HG03064 (cell line): Measurements from ENCODE around the gene ATP7B.
"Not testable (repeated sequence)": the region's sequence is repeated elsewhere in the genome, so short reads cannot be mapped to it uniquely, and the experiment has no call there.

Experiments used
- ATAC-seq: cut with Tn5 transposase; IDR thresholded peaks from one replicate; pipeline ENCODE4 v1.9.1; 2021; ENCODE audit warnings: low read depth; ENCODE audit not compliant: unreplicated experiment

The ATP7B gene

DNA sequence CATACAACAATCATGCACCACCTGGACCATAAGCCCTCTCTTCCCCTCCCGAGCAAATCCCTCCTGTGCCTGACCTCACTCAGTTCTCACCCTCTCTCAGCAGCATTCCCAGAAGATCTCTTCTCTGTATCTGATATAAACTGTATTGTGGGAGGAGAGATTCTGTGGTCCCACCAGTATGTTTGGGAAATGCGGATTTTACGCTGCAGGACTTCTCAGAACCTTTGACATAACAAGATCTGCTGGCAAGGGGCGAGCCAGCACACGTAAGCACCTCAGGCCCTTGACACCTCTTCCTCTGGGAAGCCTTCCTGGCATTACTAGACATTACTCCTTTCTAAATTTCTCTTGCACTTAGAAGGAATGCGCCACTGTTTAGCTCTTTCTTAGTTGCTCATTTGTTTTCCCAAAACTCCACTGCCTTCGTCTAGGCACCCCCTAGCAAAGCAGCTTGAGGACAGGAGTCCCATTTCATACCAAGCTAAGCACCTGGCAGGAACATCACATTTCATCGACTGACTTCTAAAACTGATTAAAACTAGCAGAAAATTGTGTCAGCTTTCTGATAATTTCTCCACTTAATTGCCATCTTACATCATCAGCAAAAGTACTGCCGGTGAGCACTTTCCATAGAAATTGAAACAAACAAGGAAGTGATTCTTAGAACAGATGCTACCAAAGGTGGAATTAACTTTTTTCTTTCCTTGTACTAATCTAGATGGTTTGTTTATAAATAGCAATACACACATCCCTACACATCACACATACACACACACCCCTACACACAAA lies 86.3 kb downstream of the ATP7B start:
- ATAC-seq = no peak

DNA sequence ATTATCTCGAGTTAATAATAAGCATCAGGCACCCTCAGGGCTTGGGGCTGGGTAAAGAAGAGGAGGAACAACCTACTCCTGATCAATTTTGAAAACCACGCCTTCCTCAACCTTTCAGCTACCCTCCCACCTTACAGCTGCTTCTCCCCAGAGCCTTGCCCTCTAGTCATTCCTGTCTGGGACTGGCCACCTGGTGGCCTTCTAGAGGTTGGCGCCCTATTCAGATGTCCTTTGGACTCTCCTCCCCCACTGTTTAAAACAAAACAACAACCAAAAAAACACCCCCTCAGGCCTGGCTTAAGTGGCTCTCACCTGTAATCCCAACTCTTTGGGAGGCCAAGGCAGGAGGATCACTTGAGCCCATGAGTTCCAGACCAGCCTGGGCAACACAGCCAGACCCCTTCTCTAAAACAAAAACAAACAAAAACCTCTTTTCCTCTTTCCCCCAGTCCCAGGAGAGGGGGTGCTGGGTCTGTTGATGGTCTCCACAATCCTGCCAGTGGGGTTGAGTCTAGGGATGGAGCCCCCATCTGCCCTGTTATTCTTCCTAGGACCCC lies 87.2 kb downstream of the ATP7B start:
- ATAC-seq = no peak

DNA sequence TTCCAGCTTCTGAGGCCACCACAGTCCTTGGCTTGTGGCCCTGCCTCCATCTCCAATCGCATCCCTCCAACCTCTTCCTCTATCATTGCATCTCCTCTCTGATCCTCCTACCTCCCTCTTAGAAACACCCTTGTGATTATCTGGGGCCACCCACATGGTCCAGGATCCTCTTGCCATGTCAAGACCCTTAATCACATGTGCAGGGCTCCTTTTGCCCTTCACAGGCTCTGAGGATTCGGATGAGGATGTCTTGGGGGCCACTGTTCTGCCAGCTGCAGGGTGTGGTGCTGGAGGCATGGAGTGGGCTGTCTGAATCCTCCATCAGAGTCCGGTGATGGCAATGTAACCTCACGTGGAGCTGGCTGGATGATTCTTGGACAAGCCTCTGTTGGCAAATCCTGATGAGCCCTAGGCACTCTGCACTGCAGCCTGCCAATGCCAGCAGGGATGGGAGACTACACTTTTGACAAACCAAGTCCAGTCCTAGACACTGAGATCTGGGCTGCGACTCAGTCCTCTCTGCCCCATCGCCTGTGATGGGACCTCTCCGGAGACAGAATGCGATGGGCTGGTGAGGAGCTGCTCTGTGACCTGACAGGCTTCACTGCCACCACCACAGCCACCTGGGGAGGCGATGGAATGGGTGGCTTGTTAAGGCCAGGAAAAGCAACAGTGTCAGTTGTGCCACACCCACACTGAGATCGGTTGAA lies 88.3 kb downstream of the ATP7B start:
- no peak for ATAC-seq

DNA sequence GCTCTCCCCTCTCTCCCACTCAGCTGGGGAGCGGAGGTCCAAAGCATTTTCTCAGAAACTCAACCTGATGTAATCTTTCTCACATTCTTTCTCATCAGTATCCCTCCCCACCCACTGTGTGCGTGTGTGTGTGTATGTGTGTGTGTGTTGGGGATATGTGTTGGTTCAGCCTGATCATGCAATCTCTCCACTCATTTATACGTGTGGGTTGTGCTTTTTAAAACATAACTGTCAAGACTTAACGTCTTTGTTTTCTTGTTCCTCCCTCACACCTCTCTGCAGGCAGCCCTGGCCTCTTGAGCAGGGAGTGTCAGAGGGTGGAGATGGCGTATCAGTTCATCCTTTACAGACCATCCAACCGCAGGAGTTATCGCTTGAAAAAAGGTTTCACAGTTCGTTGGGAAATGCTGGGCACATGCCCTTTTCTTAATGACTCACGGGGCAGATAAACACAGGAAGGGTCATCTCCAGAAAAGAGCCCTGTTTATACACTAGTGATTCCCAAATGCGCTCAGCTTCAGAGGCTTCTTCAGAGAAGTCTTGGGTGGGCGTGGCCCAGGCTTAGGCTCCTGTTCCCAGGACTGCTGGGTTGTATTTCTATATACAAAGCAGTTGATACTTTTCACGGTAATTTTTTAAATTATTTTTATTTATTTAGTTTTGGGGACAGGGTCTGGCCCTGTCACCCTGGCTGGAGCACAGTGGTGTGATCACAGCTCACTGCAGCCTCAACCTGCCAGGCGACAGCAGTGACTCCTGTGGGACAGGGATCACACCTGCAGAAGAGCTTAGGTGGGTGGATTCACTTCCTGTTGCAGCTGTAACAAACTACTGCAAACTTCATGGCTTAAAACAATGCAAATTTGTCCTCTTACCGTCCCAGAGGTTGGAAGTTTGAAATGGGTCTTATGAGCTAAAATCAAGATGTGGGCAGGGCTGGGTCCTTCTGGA lies 89.2 kb downstream of the ATP7B start:
- ATAC-seq = no peak

DNA sequence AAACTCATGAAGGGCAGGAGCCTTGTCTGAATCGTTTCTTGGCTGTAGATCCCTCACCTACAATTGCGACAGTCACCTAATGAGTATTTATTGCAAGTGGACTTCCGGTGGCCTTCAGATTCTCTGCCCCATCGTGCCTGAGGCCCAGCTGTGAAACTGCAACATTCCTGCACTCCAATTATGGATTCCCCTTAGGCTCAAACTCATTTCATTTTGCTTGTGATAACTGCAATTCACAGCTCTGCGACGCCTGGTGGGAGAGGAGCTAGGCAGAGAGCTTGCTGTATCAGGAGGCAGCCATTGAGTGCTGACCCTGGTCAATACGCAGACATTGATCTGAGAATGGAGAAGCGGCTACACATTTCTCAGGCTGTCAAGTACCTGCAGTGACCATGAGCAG lies 90.5 kb downstream of the ATP7B start:
- no peak for ATAC-seq

DNA sequence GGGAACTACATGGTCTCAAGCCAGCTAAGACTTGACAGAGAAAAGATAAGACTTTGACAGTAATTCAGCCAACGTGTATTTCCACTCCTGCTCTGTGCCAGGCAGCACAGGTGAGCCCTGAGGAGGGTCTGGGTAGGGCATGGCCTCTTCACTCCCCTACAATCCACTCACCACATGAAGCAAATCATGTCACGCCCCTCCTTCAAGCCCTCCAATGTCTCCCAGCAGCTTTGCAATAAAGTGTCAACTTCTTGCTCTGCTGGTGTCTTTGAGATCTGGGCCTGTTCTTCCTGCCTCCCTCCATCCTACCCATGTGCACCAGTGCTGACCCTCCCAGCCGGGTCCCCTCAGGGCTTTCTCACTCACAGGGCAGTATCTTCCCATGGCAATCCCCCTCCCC lies 91.0 kb downstream of the ATP7B start:
- no peak for ATAC-seq

DNA sequence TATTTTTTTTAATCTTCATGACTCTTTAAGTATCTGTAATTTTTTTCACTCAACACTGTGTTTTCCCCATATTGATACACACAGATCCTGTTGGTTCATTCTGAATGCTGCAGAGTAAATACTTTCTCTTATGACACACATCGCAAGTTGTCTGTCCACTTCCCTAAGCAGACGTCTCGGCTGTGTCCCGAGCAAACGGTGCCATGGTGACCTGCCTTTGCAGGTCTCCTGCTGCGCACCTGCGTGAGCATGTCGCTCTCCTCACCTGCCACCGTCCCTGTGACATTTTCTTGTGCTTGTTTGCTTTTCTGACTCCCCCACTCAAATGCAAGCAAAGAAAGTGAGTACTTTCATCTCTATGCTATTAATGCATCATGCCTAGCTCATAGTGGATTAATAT lies 91.7 kb downstream of the ATP7B start:
- ATAC-seq = no peak

DNA sequence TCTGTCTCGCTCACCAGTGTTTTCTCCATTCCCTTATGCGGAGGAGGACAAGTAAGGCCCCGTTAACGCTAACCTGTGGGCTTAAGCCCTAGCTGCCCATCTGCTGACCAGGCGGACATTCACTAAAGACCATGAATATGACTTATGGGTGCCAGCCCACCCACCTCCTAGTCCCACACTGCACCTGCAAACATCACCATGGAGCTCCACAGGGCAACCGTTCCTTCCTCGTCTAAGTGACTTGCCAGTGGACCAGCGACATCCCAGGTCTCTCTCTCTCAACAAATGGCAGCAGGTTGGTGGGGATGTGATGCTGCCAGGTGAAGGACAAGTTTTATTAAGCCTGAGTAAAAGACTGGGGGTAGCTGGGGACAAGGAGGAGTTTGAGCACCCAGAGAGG lies 94.3 kb downstream of the ATP7B start:
- no peak for ATAC-seq

DNA sequence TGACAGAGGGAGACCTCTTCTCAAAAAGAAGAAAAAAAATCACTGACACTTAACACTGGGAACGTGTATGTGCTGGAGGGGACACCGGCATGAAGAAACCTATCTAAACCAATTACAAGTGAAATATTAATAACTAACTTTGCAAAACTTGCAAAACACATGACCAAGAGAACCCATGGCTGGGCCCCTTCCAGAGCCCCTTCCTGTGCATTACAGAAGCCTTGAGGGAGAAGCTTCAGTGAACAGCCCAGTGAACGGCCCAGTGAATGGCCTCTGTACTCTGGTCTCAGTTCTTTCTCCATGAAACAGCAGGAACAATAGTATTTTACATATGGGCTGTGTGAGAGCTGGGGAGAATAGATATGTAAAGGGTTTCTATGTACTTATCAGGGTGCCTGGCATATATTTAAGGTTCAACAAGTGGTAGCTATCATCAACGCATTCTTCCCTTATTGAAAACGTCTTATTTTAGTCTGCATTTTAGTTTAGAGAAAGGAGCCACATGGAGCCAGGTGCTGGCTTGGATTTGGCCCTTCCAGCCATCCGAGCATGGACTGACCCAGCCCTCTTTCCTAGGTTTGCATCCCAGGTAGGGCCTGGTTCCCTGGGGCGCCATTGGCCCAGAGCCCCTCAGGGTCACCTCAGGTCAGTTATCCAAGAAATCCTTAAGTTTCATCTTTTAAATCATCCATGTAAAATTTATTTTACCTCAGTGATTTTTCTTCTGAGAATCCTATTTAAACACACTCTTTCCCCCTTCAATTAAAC lies 95.0 kb downstream of the ATP7B start:
- ATAC-seq = no peak

DNA sequence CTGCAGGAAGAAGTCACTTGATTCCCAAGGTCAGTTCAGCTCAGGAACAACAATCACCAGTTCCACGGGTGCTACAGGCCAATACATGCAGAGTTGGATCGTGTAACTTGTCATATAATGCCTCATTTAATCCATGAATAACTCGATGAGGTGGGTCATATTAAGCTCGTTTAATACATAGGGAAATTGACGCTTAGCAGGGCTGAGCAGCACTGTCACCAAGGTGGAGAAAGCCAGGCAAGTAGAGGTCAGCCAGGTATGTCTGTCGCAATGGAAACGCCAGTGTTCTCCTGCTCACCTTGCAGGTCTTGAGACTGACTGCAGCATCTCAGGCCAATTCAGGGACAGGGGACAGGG lies 97.1 kb downstream of the ATP7B start:
- no peak for ATAC-seq

DNA sequence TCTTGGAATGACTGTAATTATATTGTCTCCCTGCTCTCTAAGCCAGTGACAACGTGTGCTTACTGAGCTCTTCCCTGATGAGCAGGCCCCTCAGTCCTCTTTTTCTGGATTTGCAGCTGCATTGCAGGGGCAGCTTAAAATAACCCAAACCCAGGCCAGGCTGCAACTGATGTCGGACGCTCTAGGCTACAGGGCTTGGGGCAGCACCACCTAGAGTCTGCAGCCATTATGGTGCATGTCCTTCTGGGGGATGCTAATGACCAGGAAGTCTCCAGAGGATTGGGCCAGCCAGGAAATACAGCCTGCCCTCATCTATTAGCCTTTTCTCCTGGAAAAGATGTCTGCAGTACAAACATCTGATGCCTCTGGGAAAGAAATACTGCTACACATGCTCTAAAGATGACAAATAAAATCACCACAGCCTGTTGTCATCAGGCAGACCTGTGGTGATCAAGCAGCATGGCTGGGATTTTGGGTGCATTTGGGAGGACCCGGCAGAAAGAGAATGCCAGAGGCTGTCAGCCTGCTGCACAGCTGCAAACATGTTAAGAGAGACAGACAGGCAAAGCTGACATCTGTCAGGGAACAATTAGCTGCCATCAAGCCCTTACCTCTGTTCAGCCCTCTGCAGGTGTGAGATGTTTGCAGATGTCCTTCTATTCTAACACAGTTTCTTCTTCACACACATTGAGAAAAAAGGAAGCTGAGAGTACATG lies 97.7 kb downstream of the ATP7B start:
- ATAC-seq = no peak

DNA sequence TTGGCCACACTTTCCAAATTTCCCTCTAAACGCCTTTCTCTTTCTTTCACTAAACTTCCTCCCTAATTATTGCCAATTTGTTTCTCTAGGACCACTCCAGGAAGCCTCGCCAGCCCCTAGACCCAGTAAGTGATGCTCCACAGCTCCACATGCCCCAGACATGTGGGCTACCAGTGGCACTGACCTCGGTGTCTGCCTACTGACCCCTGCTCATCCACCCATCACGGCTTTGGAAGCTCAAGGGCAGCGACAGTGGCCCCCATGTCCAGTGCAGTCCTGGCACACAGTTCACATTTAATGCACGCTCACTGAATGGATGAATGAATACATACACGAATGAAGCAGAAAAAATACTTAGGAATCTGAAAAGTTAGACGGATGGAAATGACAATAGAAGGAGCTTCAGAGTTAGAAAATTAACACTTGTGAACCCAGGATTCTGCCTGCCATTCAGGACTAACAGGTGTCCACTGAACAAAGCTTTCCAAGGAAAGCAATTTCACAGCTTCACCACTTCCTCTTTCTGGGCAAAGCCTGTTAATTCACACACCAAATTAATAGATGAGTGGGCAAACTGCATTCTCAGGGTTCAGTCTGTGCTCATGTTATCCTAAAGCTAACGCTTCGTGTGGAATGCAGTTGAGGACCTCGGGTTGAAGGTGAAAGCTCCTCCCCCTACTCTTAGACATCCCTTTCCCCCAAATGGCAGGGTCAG lies 98.6 kb downstream of the ATP7B start:
- ATAC-seq = no peak

DNA sequence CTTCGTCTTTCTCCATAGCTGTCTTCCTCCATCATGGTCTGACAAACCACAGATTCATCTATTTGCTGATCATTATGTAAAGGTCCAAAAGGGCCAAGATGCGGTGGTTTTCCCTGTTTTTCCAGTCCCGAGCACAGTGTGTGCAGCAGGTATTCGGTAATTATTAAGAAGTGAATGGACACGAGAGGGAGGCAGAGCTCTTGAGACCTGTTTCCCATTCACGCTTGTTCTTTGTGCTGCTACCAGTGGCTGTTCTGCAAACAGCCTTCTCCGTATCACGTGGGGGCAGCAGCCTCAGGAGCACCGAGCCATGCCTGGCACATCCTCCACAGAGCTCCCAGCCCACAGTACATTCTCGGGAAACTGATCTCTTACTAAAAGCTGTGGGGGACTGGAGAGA lies 99.2 kb downstream of the ATP7B start:
- ATAC-seq = no peak

DNA sequence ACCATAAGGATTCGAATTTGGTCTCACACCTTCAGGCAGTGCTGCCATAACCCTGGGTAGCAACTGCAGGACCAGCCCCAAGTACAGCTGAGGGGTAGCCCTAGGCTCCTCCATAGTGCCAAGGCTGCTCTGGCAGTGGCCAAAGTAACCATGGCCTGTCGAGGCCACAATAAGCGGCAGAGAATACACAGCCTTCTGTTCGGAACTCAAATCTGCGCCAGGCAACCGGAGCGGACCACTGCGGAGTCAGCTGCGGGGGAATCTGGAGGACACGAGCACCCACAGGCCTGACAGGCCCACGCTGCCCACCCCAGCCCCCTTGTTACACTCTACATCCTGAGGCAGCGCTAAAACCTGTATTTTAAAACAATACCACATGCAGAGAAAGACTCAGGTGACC lies 100.7 kb downstream of the ATP7B start:
- ATAC-seq = no peak

DNA sequence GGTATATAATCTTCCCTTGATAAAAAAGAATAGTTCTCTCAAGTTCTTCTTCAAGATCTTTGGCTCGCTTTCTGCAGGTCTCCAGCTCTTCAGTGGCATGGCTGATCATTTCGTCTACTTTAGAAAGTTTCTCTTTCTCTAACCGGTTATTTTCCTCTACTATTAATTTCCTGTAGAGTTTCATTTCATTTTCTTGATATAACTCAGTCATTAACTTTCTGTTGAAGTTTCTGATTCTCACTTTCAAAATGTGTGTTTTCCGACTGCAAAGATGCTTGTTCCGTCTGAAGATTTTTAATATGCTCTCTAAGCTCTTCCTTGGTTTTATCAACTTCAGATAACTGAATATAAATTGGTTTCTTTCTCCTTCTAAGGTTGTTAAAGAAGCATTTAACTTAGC lies 102.0 kb downstream of the ATP7B start:
- not testable (repeated sequence) for ATAC-seq

DNA sequence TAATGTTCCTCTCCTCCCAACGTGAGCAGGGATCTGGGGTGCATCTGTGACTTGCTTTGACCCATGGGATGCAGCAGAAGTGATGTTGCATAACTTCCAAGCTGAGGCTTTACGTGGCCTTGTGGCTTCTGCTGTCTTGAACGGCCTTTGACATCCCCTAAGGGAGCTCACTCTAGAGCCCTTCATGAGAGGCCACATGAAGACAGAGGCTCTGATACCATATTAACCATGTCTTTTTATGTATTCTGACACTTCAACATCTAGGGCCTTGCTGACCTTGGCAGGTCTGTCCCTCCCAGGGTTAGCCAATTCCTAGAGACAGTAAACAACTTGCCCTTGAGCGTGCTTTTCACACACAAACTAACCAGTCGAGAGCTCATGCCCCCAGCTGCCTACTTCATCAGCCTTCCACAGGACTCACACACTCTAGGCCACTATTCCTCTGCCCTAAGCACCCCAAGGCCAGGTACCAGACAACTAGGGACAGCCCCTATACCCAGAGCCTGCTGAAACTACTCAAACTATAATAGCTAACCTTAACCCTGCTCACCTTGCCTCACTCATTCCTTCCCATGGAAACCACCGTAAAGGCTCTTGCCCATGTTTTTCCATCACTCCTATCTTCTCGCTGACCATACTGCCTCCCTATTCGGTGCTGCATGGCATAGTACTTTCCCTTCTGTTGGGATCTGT lies 104.1 kb downstream of the ATP7B start:
- ATAC-seq = no peak

DNA sequence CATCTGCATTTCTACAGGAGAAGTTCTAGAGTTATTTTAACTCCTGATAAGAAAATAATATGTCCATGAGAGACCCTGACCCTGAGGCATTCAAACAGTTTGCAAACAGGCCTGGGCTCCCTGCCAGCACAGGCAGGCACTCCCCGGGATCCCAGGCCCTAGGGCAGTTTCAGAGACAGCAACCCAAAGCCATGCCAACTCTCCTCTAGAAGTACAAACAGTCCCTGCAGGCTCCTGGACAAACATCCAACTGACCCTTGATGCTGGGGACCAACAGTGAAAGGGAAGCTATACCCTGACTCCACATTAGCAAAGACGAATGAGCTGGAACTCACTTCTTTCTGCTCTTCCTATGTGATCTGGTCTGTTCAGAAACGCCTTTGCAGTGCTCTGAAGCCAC lies 104.7 kb downstream of the ATP7B start:
- no peak for ATAC-seq

DNA sequence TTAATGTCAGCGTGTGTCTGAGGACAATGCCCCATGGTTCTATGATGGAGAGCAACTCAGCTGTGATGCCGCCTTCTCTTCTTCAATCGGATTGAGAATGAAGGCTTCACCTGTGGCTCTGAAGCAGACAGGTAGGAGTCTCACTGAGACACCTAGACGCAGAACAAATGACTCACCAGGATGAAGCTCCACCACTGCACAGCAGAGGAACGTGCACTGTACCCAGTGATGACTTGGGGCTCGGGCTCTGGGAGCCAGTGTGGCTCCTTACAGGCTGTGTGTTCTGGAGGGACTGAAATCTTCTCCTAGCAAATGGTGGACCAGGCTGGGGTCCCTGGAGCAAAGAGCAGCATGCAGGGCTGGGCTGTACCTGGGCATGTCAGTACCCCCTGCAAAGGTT lies 105.5 kb downstream of the ATP7B start:
- no peak for ATAC-seq
